ENCODE results near the gene RANBP17. TPM values are rescaled to one million over a fixed set of nuclear protein-coding genes. Genes with fewer than 3 reads are reported as not detected.

The RANBP17 gene
- total RNA-seq, 1 donor from 2014 or later: 0.96 TPM

DNA sequence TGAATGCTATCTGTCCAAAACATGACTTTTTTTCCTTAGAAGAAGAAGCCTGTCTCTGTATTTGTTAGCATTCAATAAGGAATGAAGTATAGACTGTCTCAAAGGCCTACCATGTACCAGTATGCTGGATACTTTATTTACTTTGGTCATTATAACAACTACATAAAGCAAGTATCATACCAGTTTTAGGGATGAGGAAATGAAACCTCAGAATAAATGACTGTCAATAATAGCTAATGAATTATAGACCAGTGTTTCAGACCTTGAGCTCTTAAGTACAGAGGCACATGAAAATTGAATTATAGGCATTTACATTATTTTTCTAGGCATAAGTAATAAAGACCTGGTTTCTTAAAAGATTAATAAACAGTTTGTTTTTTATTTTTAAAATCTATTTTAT, 280.8 kb downstream of the RANBP17 start:
- Histone ChIP-seq H3K4me3 (no peak overlapping the region), H3K9me3 (no peaks in the 10 kb centered on the region), H3K27ac (no peak overlapping the region), H3K27me3 (no peaks in the 10 kb centered on the region), H3K36me3 (no peaks in the 10 kb centered on the region), H3K4me1 (no peaks in the 10 kb centered on the region)
- TF ChIP-seq, protein P1, sequence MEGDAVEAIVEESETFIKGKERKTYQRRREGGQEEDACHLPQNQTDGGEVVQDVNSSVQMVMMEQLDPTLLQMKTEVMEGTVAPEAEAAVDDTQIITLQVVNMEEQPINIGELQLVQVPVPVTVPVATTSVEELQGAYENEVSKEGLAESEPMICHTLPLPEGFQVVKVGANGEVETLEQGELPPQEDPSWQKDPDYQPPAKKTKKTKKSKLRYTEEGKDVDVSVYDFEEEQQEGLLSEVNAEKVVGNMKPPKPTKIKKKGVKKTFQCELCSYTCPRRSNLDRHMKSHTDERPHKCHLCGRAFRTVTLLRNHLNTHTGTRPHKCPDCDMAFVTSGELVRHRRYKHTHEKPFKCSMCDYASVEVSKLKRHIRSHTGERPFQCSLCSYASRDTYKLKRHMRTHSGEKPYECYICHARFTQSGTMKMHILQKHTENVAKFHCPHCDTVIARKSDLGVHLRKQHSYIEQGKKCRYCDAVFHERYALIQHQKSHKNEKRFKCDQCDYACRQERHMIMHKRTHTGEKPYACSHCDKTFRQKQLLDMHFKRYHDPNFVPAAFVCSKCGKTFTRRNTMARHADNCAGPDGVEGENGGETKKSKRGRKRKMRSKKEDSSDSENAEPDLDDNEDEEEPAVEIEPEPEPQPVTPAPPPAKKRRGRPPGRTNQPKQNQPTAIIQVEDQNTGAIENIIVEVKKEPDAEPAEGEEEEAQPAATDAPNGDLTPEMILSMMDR (IDR thresholded peaks at IDR 0.05): no peak
- no peak for DNase-seq (ENCODE audit: low spot score in 2 of 2)
- intact Hi-C loops (cut with DNase I): no loop called here

DNA sequence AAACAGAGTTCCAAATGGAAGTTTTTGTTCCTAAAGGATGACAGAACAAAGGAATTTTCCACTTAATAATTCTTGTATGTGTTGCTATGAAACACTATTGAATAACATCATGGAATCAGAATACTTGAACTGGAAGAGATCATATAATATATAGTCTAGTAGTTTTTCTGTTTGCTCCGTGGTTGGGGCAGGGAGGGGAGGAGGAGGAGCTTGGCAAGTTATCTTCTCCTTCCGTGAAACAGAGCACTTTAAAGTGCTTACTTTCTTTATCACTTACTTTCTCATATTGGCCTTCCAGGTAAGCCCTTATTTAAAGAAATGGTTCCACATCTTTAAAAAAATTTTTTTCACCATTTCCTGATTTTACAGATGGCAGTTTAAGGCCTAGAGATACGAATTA, 281.4 kb downstream of the RANBP17 start:
- Histone ChIP-seq H3K4me1 (no peaks in the 10 kb centered on the region), H3K4me3 (no peak overlapping the region), H3K9me3 (no peaks in the 10 kb centered on the region), H3K36me3 (no peaks in the 10 kb centered on the region), H3K27ac (no peak overlapping the region), H3K27me3 (no peaks in the 10 kb centered on the region)
- intact Hi-C loops (cut with DNase I): no loop called here
- TF ChIP-seq, protein P1 (IDR thresholded peaks at IDR 0.05): no peak
- DNase-seq (ENCODE audit: low spot score in 2 of 2): no peak

DNA sequence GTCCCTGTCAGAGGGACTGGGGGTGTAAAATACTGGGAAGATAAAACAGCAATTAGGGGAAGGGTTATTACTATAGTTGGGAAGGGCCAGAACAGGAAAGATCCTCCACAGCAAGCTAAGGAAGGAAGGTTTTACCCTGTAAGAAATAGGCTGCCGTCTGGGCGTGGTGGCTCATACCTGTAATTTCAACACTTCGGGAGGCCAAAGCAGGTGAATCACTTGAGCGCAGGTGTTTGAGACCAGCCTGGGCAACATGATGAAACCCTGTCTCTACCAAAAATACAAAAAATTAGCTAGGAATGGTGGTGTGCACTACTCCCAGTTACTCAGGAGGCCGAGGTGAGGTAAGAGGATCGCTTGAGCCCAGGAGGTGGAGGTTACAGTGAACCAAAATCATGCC, 282.1 kb downstream of the RANBP17 start:
- Histone ChIP-seq H3K27me3 (no peaks in the 10 kb centered on the region), H3K27ac (no peak overlapping the region), H3K9me3 (no peaks in the 10 kb centered on the region), H3K4me1 (no peaks in the 10 kb centered on the region), H3K36me3 (no peaks in the 10 kb centered on the region), H3K4me3 (no peak overlapping the region)
- intact Hi-C loops (cut with DNase I): no loop called here
- TF ChIP-seq, protein P1 (IDR thresholded peaks at IDR 0.05): no peak
- no peak for DNase-seq (ENCODE audit: low spot score in 2 of 2)

DNA sequence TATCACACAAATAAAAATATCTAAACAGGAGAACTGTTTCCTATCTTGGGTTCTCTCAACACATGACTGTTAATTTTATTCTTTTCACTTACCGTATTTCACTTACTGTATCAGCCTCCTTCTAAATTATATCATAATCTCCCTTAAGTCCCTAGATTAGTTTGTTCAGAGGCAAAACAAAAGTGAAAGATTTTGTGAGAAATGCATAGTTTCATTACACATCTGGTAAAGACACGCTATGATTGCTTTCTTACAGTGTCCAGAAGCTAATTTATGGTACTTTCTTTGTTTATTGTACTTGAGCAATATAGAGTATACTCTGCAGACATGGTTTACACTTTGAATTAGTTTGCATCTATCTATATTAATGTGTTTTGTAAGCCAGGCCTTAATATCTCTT, 287.5 kb downstream of the RANBP17 start:
- intact Hi-C loops (cut with DNase I): no loop called here
- TF ChIP-seq, protein P1 (IDR thresholded peaks at IDR 0.05): no peak
- H3K9me3 ChIP-seq: no peaks in the 10 kb centered on the region

DNA sequence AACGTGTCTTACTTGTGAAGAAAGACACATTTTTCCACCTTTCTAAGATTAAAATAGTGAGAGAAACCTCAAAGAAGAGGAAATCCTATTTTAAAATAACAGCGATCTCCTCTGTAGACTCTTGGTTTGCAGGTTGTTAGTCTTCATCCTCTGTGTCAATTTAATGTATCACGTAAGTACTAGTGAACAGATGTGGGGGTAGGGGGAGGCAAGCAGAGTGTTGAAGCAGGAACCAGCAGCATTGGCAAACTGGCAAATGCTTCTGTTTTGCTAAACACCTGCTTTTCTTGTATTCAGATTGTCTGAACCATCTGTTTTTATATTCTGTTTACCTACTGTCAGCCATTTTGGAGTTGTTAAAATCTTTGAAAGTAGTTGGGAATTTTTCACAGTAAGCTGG, 288.0 kb downstream of the RANBP17 start:
- intact Hi-C loops (cut with DNase I): no loop called here
- TF ChIP-seq, protein P1 (IDR thresholded peaks at IDR 0.05): no peak
- Histone ChIP-seq H3K27me3 (no peaks in the 10 kb centered on the region), H3K9me3 (no peaks in the 10 kb centered on the region), H3K27ac (no peak overlapping the region), H3K4me1 (no peaks in the 10 kb centered on the region), H3K4me3 (no peak overlapping the region), H3K36me3 (no peaks in the 10 kb centered on the region)
- no peak for DNase-seq (ENCODE audit: low spot score in 2 of 2)

More for the DNA sequence above, 287.5 kb downstream of the RANBP17 start:
- H3K4me3 ChIP-seq: no peak overlapping the region
- H3K27ac ChIP-seq: no peak overlapping the region
- H3K4me1 ChIP-seq: no peaks in the 10 kb centered on the region
- no peak for DNase-seq (ENCODE audit: low spot score in 2 of 2)
- H3K27me3 ChIP-seq: no peaks in the 10 kb centered on the region
- no peaks in the 10 kb centered on the region for H3K36me3 ChIP-seq

DNA sequence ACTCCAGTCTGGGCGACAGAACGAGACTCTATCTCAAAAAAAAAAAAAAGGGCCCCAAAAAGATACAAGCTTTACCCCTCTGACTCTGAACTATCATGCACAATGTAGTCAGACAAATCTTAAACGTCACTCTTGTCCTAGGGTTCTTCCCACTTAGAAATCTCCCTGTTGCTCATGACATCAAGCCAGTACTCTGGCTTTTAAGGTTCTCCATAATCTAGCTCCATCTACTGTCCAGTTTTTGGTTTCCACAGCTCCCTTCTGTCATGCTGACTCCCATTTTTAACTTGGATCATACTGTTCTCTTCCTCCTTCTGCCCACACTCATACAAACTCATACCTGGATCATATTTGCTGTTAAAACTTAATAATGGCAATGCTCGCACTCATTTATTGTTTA, 290.6 kb downstream of the RANBP17 start:
- Histone ChIP-seq H3K4me3 (no peak overlapping the region), H3K36me3 (no peaks in the 10 kb centered on the region), H3K27me3 (no peaks in the 10 kb centered on the region), H3K27ac (no peak overlapping the region), H3K4me1 (no peaks in the 10 kb centered on the region), H3K9me3 (no peaks in the 10 kb centered on the region)
- TF ChIP-seq, protein P1 (IDR thresholded peaks at IDR 0.05): no peak
- intact Hi-C loops (cut with DNase I): no loop called here
- DNase-seq (ENCODE audit: low spot score in 2 of 2): no peak

Data from ascending aorta (tissue), 2 donors.